ENCODE data around the gene CIDEA. TPM values are rescaled to one million over a fixed set of nuclear protein-coding genes. Genes with fewer than 3 reads are reported as not detected.
"Not testable (repeated sequence)": the region's sequence is repeated elsewhere in the genome, so short reads cannot be mapped to it uniquely, and the experiment has no call there.

Gene CIDEA
- total RNA-seq, 2 donors from 2014 or later: not detected

GRCh38 chr18:12238826-12239225 lies 15.3 kb upstream of the CIDEA start:
- Histone ChIP-seq H3K27ac (ENCODE audit: low read depth, low read length) (no peak overlapping the region), H3K9me3 (ENCODE audit: control insufficient read depth, low read length) (no peaks in the 10 kb centered on the region), H3K36me3 (ENCODE audit: control insufficient read depth, insufficient read depth, low read length) (no peaks in the 10 kb centered on the region), H3K27me3 (ENCODE audit: control insufficient read depth, insufficient read depth, low read length, poor library complexity, severe bottlenecking) (peaks cover 5% of the 10 kb centered on the region), H3K4me1 (ENCODE audit: control insufficient read depth, insufficient read depth, low read length) (no peaks in the 10 kb centered on the region), H3K9ac (ENCODE audit: extremely low read depth, low read length, poor library complexity, severe bottlenecking) (no peak overlapping the region), H3K4me3 (ENCODE audit: low read length) (no peak overlapping the region)
- Mint-ChIP-seq H3K27ac (no peak overlapping the region), H3K9me3 (peaks cover 13% of the 10 kb centered on the region), H3K27me3 (ENCODE audit: insufficient read depth) (peaks cover 41% of the 10 kb centered on the region), H3K4me3 (no peak overlapping the region), H3K4me1 (no peaks in the 10 kb centered on the region), H3K36me3 (ENCODE audit: low read depth) (no peaks in the 10 kb centered on the region)
- no peak for TF ChIP-seq CTCF (conservative IDR thresholded peaks at IDR 0.05)
- DNase-seq: no peak
- 82 to 85% methylated on average over 2 to 3 of the region's 3 CpGs for WGBS, 2 experiments (ENCODE audit: insufficient coverage in 1 of 2, insufficient read length in 1 of 2)

GRCh38 chr18:12239431-12239830 lies 14.7 kb upstream of the CIDEA start:
- Mint-ChIP-seq H3K27ac (no peak overlapping the region), H3K27me3 (ENCODE audit: insufficient read depth) (peaks cover 41% of the 10 kb centered on the region), H3K4me1 (no peaks in the 10 kb centered on the region), H3K36me3 (ENCODE audit: low read depth) (no peaks in the 10 kb centered on the region), H3K9me3 (peaks cover 14% of the 10 kb centered on the region), H3K4me3 (no peak overlapping the region)
- Histone ChIP-seq H3K9ac (ENCODE audit: extremely low read depth, low read length, poor library complexity, severe bottlenecking) (no peak overlapping the region), H3K27me3 (ENCODE audit: control insufficient read depth, insufficient read depth, low read length, poor library complexity, severe bottlenecking) (peaks cover 5% of the 10 kb centered on the region), H3K4me3 (ENCODE audit: low read length) (no peak overlapping the region), H3K4me1 (ENCODE audit: control insufficient read depth, insufficient read depth, low read length) (no peaks in the 10 kb centered on the region), H3K36me3 (ENCODE audit: control insufficient read depth, insufficient read depth, low read length) (no peaks in the 10 kb centered on the region), H3K9me3 (ENCODE audit: control insufficient read depth, low read length) (no peaks in the 10 kb centered on the region), H3K27ac (ENCODE audit: low read depth, low read length) (no peak overlapping the region)
- 91 to 92% methylated on average over 5 to 6 of the region's 6 CpGs for WGBS, 2 experiments (ENCODE audit: insufficient coverage in 1 of 2, insufficient read length in 1 of 2)
- TF ChIP-seq CTCF (conservative IDR thresholded peaks at IDR 0.05): no peak
- no peak for DNase-seq

- TF ChIP-seq CTCF (conservative IDR thresholded peaks at IDR 0.05): no peak
- Mint-ChIP-seq H3K27me3 (ENCODE audit: insufficient read depth) (peaks cover 56% of the 10 kb centered on the region), H3K36me3 (ENCODE audit: low read depth) (no peaks in the 10 kb centered on the region), H3K4me1 (no peaks in the 10 kb centered on the region), H3K4me3 (no peak overlapping the region), H3K27ac (no peak overlapping the region), H3K9me3 (peaks cover 14% of the 10 kb centered on the region)
- Histone ChIP-seq H3K36me3 (ENCODE audit: control insufficient read depth, insufficient read depth, low read length) (no peaks in the 10 kb centered on the region), H3K4me3 (ENCODE audit: low read length) (no peak overlapping the region), H3K27ac (ENCODE audit: low read depth, low read length) (no peak overlapping the region), H3K27me3 (ENCODE audit: control insufficient read depth, insufficient read depth, low read length, poor library complexity, severe bottlenecking) (peaks cover 22% of the 10 kb centered on the region), H3K9me3 (ENCODE audit: control insufficient read depth, low read length) (no peaks in the 10 kb centered on the region), H3K9ac (ENCODE audit: extremely low read depth, low read length, poor library complexity, severe bottlenecking) (no peak overlapping the region), H3K4me1 (ENCODE audit: control insufficient read depth, insufficient read depth, low read length) (no peaks in the 10 kb centered on the region)
- WGBS, 2 experiments (ENCODE audit: insufficient coverage in 1 of 2, insufficient read length in 1 of 2): 90 to 96% methylated on average over 10 to 21 of the region's 21 CpGs
- peak; percentile 10 for DNase-seq
These were observed 11.4 kb upstream of the CIDEA start for GRCh38 chr18:12242658-12243260.

GRCh38 chr18:12243272-12243671 lies 10.9 kb upstream of the CIDEA start:
- not testable (repeated sequence) for H3K4me1 Mint-ChIP-seq; H3K4me1 ChIP-seq (ENCODE audit: control insufficient read depth, insufficient read depth, low read length)
- peaks cover 61% of the 10 kb centered on the region for H3K27me3 Mint-ChIP-seq (ENCODE audit: insufficient read depth)

More at GRCh38 chr18:12243272-12243671, 10.9 kb upstream of the CIDEA start:
- peaks cover 27% of the 10 kb centered on the region for H3K27me3 ChIP-seq (ENCODE audit: control insufficient read depth, insufficient read depth, low read length, poor library complexity, severe bottlenecking)
- not testable (repeated sequence) for H3K36me3 Mint-ChIP-seq (ENCODE audit: low read depth); H3K9ac ChIP-seq (ENCODE audit: extremely low read depth, low read length, poor library complexity, severe bottlenecking); H3K4me3 ChIP-seq (ENCODE audit: low read length); H3K27ac Mint-ChIP-seq; H3K27ac ChIP-seq (ENCODE audit: low read depth, low read length); H3K36me3 ChIP-seq (ENCODE audit: control insufficient read depth, insufficient read depth, low read length); DNase-seq; H3K4me3 Mint-ChIP-seq; H3K9me3 ChIP-seq (ENCODE audit: control insufficient read depth, low read length)
- 96 to 100% methylated on average over 2 to 25 of the region's 25 CpGs for whole genome bisulfite sequencing, 2 experiments (ENCODE audit: insufficient coverage in 1 of 2, insufficient read length in 1 of 2)
- H3K9me3 Mint-ChIP-seq: peaks cover 14% of the 10 kb centered on the region

Measured in endodermal cell (in vitro differentiated cells).